Epidermal melanocyte (primary cell): Measurements from ENCODE around the gene RFXANK.

ENCODE experiments used
- DNase-seq: peaks from one replicate; pipeline ENCODE4 v3.0.0; 2011; ENCODE audit warnings: low spot score; ENCODE audit not compliant: insufficient read length

The RFXANK gene

GRCh38 chr19:19227217-19227616, 35.2 kb downstream of the RFXANK start:
- no peak for DNase-seq

GRCh38 chr19:19229701-19230100, 37.6 kb downstream of the RFXANK start:
- no peak for DNase-seq

- no peak for DNase-seq
Observed at GRCh38 chr19:19230999-19231398, 38.9 kb downstream of the RFXANK start.

- DNase-seq, result no peak
Observed at GRCh38 chr19:19232261-19232721, 40.2 kb downstream of the RFXANK start.

GRCh38 chr19:19234220-19234816, 42.3 kb downstream of the RFXANK start:
- no peak for DNase-seq

- DNase-seq, result no peak
Observed at GRCh38 chr19:19236173-19236572, 44.1 kb downstream of the RFXANK start.

GRCh38 chr19:19238126-19238894, 46.3 kb downstream of the RFXANK start:
- no peak for DNase-seq

- no peak for DNase-seq
Observed at GRCh38 chr19:19239675-19240074, 47.6 kb downstream of the RFXANK start.

- no peak for DNase-seq
Observed at GRCh38 chr19:19240476-19240875, 48.4 kb downstream of the RFXANK start.

- DNase-seq, result no peak
Observed at GRCh38 chr19:19250196-19250801, 58.2 kb downstream of the RFXANK start.
